PC-3 (cell line): Measurements from ENCODE around the gene PDZD7. TPM values are rescaled to one million over a fixed set of nuclear protein-coding genes. Genes with fewer than 3 reads are reported as not detected.
A peak's percentile ranks its signal among the peaks of the same experiment; 100 is the strongest.

ENCODE experiments used
- ATAC-seq: fragments of 200-7000 bp; cut with Tn5 transposase; 2 replicates; pipeline ENCODE4 v1.9.1; 2020; ENCODE audit warnings: mild to moderate bottlenecking, moderate library complexity
- BruUV-seq: library from RNA; stranded (reverse); fragments of 400-500 nt; replicated peaks from 2 replicates; lab custom pipeline; 2021; lab: Mats Ljungman, UMichigan
- CTCF ChIA-PET: fragments of 300-600 bp; sonication (Branson Sonifier 250); formaldehyde crosslinking; loops from one replicate; lab custom pipeline; 2022; ENCODE audit warnings: antibody characterized with exemption; lab: Charles Lee
- POLR2A ChIA-PET: fragments of 300-600 bp; sonication (Branson Sonifier 250); formaldehyde crosslinking; loops from one replicate; lab custom pipeline; 2022; ENCODE audit warnings: antibody characterized with exemption; ENCODE audit not compliant: unreplicated experiment; lab: Charles Lee
- DNase-seq: peaks from one replicate; pipeline ENCODE4 v3.0.0-alpha.2; 2015
- H2AFZ ChIP-seq: fragments of 300-600 bp; sonication (generic); 2 replicates; pipeline ENCODE4 v1.6.0; 2016; ENCODE audit warnings: antibody characterized with exemption, low read length
- H3F3A ChIP-seq: fragments of 300-600 bp; sonication (generic); one replicate; pipeline ENCODE4 v1.6.0; 2017; ENCODE audit warnings: antibody characterized with exemption, low read length, control low read depth, mild to moderate bottlenecking; ENCODE audit not compliant: unreplicated experiment
- H3K27ac ChIP-seq: fragments of 300-600 bp; sonication (generic); 2 replicates; pipeline ENCODE4 v1.5.1; 2016; ENCODE audit warnings: mild to moderate bottlenecking, low read length
- H3K27me3 ChIP-seq: fragments of 300-600 bp; sonication (generic); 2 replicates; pipeline ENCODE4 v1.6.1; 2016; ENCODE audit warnings: low read length, mixed read lengths
- H3K36me3 ChIP-seq: fragments of 300-600 bp; sonication (generic); 2 replicates; pipeline ENCODE4 v1.6.1; 2016; ENCODE audit warnings: low read depth, mixed run types, low read length, mixed read lengths
- H3K4me1 ChIP-seq: fragments of 300-600 bp; sonication (generic); 2 replicates; pipeline ENCODE4 v1.5.1; 2016; ENCODE audit warnings: low read length; ENCODE audit not compliant: insufficient read depth
- H3K4me2 ChIP-seq: fragments of 300-600 bp; sonication (generic); 2 replicates; pipeline ENCODE4 v1.6.0; 2016; ENCODE audit warnings: low read length
- H3K4me3 ChIP-seq: fragments of 300-600 bp; sonication (generic); 2 replicates; pipeline ENCODE4 v1.5.1; 2016; ENCODE audit warnings: mild to moderate bottlenecking, low read length, mixed read lengths
- H3K79me2 ChIP-seq: fragments of 300-600 bp; sonication (generic); 2 replicates; pipeline ENCODE4 v1.6.1; 2017; ENCODE audit warnings: low read length, mixed read lengths
- H3K9ac ChIP-seq: fragments of 300-600 bp; sonication (generic); 2 replicates; pipeline ENCODE4 v1.6.0; 2016; ENCODE audit warnings: mild to moderate bottlenecking, low read length
- H3K9me2 ChIP-seq: fragments of 300-600 bp; sonication (generic); replicated peaks from 2 replicates; pipeline ENCODE4 v1.6.1; 2016; ENCODE audit warnings: mixed run types, low read length, mixed read lengths
- H3K9me3 ChIP-seq: fragments of 300-600 bp; sonication (generic); 2 replicates; pipeline ENCODE4 v1.6.1; 2016; ENCODE audit warnings: low read length, mixed read lengths
- H4K20me1 ChIP-seq: fragments of 300-600 bp; sonication (generic); 2 replicates; pipeline ENCODE4 v1.6.1; 2016; ENCODE audit warnings: low read length, mixed read lengths
- CTCF ChIP-seq: fragments of 300-600 bp; sonication (generic); conservative IDR thresholded peaks from 2 replicates; pipeline ENCODE4 v1.5.1; 2017; ENCODE audit warnings: antibody characterized with exemption, low read depth, mild to moderate bottlenecking, low read length
- EZH2 ChIP-seq: fragments of 300-600 bp; sonication (generic); IDR thresholded peaks from one replicate; pipeline ENCODE4 v1.6.1; 2017; ENCODE audit warnings: antibody characterized with exemption, mild to moderate bottlenecking, low read length; ENCODE audit not compliant: unreplicated experiment
- EZH2phosphoT487 ChIP-seq: fragments of 300-600 bp; sonication (generic); IDR thresholded peaks from 2 replicates; pipeline ENCODE4 v1.6.1; 2018; ENCODE audit warnings: mild to moderate bottlenecking, antibody characterized with exemption, low read length, borderline replicate concordance
- intact Hi-C: fragments of 100-400 bp; cut with micrococcal nuclease; formaldehyde crosslinking; loops from 2 replicates; pipeline ENCODE4 v1.9.0; 2023
- total RNA-seq: library from RNA; depleted of rRNA; stranded (reverse); fragments of >200 nt; gene quantifications from 2 replicates; pipeline ENCODE4 v1.2.3, GENCODE V29; 2014

PDZD7 gene
- total RNA-seq, 1 experiment from 2014 or later = 2.8 TPM

- Histone ChIP-seq H3K9me3 (no peaks in the 10 kb centered on the region), H3K36me3 (peaks cover 9% of the 10 kb centered on the region; the same call in 1 of the 2 replicates), H3K9ac (peak overlapping the region; percentile 85), H2AFZ (0 out of 2 replicates have a peak overlapping the region, but pooled peaks have one; percentile 80), H3F3A (no peaks in the 10 kb centered on the region), H3K79me2 (peaks cover 16% of the 10 kb centered on the region), H3K9me2 (no peaks in the 10 kb centered on the region), H4K20me1 (no peaks in the 10 kb centered on the region), H3K27me3 (no peaks in the 10 kb centered on the region), H3K4me1 (peaks cover 8% of the 10 kb centered on the region), H3K4me2 (peak overlapping the region; percentile 96), H3K27ac (peak overlapping the region; percentile 95), H3K4me3 (peak overlapping the region; percentile 83)
- no TSS peak for BruUV-seq
- no peak for ATAC-seq
- TF ChIP-seq CTCF (no peak), EZH2phosphoT487 (no peak), EZH2 (no peak)
- CTCF ChIA-PET = no interaction called here
- intact Hi-C loops = no loop called here
- POLR2A ChIA-PET = no interaction called here
- no peak for DNase-seq
These were observed 2.3 kb upstream of the PDZD7 start for GRCh38 chr10:101033276-101033675.

- CTCF ChIA-PET = no interaction called here
- BruUV-seq = TSS peak; percentile 32
- Histone ChIP-seq H3K4me3 (peak overlapping the region; percentile 83), H2AFZ (peak overlapping the region; percentile 80), H3K9me3 (no peaks in the 10 kb centered on the region), H3K4me2 (peak overlapping the region; percentile 96), H3F3A (no peaks in the 10 kb centered on the region), H3K9me2 (no peaks in the 10 kb centered on the region), H3K36me3 (peaks cover 8% of the 10 kb centered on the region; the same call in 1 of the 2 replicates), H3K79me2 (peaks cover 16% of the 10 kb centered on the region), H3K27me3 (no peaks in the 10 kb centered on the region), H3K4me1 (peaks cover 8% of the 10 kb centered on the region), H3K27ac (peak overlapping the region; percentile 95), H3K9ac (peak overlapping the region; percentile 85), H4K20me1 (no peaks in the 10 kb centered on the region)
- intact Hi-C loops = no loop called here
- DNase-seq (peak; percentile 77), ATAC-seq (peak; percentile 64)
- TF ChIP-seq CTCF (no peak), EZH2 (no peak), EZH2phosphoT487 (no peak)
- POLR2A ChIA-PET = no interaction called here
These were observed 1.8 kb upstream of the PDZD7 start for GRCh38 chr10:101032637-101033224.
